Keratinocyte (primary cell): Measurements from ENCODE around the gene HMSD.

Experiments
- EZH2 ChIP-seq: IDR thresholded peaks from one replicate; pipeline ENCODE4 v1.6.1; 2012; ENCODE audit warnings: inconsistent platforms, mild to moderate bottlenecking, low read length, moderate library complexity
- TF ChIP-seq, protein P1 (sequence below), 3 experiments: IDR thresholded peaks in 1 of 3; conservative IDR thresholded peaks in 1 of 3; optimal IDR thresholded peaks in 1 of 3; 2 replicates in 2 of 3; 3 replicates in 1 of 3; pipeline versions ENCODE3 to v1.5.1; 2011; ENCODE audit warnings: low read length in 3 of 3, mild to moderate bottlenecking in 3 of 3, moderate library complexity in 2 of 3, control low read depth in 1 of 3, inconsistent platforms in 1 of 3; ENCODE audit not compliant: insufficient read depth in 2 of 3; ENCODE audit errors: extremely low read depth in 1 of 3

GRCh38 chr18:63947051-63947790 lies 1.9 kb upstream of the HMSD start:
- TF ChIP-seq, protein P1, sequence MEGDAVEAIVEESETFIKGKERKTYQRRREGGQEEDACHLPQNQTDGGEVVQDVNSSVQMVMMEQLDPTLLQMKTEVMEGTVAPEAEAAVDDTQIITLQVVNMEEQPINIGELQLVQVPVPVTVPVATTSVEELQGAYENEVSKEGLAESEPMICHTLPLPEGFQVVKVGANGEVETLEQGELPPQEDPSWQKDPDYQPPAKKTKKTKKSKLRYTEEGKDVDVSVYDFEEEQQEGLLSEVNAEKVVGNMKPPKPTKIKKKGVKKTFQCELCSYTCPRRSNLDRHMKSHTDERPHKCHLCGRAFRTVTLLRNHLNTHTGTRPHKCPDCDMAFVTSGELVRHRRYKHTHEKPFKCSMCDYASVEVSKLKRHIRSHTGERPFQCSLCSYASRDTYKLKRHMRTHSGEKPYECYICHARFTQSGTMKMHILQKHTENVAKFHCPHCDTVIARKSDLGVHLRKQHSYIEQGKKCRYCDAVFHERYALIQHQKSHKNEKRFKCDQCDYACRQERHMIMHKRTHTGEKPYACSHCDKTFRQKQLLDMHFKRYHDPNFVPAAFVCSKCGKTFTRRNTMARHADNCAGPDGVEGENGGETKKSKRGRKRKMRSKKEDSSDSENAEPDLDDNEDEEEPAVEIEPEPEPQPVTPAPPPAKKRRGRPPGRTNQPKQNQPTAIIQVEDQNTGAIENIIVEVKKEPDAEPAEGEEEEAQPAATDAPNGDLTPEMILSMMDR (optimal IDR thresholded peaks at IDR 0.05 in 1 of 3, IDR thresholded peaks at IDR 0.05 in 1 of 3, conservative IDR thresholded peaks at IDR 0.05 in 1 of 3; ENCODE audit: extremely low read depth in 1 of 3, insufficient read depth in 2 of 3, low read length in 3 of 3): no peak
- TF ChIP-seq EZH2: no peak
